ENCODE measurements around the gene SLC17A6. TPM values are rescaled to one million over a fixed set of nuclear protein-coding genes. Genes with fewer than 3 reads are reported as not detected.

SLC17A6 gene
- total RNA-seq, 1 experiment from 2014 or later: not detected

- Histone ChIP-seq H3K36me3 (ENCODE audit: control insufficient read depth in 1 of 2, insufficient read depth in 2 of 2, low read length in 2 of 2) (no peaks in the 10 kb centered on the region), H3K9ac (ENCODE audit: low read length) (no peak overlapping the region), H3K4me2 (ENCODE audit: low read length) (no peak overlapping the region), H3K4me1 (ENCODE audit: control insufficient read depth in 1 of 2, insufficient read depth in 2 of 2, low read length in 2 of 2) (no peaks in the 10 kb centered on the region), H3K27me3 (ENCODE audit: insufficient read depth, low read length) (no peaks in the 10 kb centered on the region), H3K9me3 (ENCODE audit: control insufficient read depth in 1 of 2, insufficient read depth in 1 of 2, low read depth in 1 of 2, low read length in 2 of 2) (no peaks in the 10 kb centered on the region), H3K4me3 (replicated peaks in 1 of 2; ENCODE audit: low read depth in 1 of 2, low read length in 2 of 2) (no peak overlapping the region), H2AFZ (ENCODE audit: low read depth, low read length, poor library complexity, severe bottlenecking) (no peak overlapping the region), H3K9me2 (ENCODE audit: insufficient read depth) (no peaks in the 10 kb centered on the region), H4K20me1 (ENCODE audit: insufficient read depth) (no peaks in the 10 kb centered on the region), H3K79me2 (ENCODE audit: insufficient read depth, low read length) (no peaks in the 10 kb centered on the region), H3K27ac (ENCODE audit: low read depth, low read length) (no peak overlapping the region)
- ATAC-seq (no peak), DNase-seq (ENCODE audit: low read depth, low spot score) (no peak)
- intact Hi-C loops (cut with micrococcal nuclease): no loop called here
- TF ChIP-seq ATF3 (IDR thresholded peaks at IDR 0.05): no peak
- no peak for TF ChIP-seq EGR1 (IDR thresholded peaks at IDR 0.05; ENCODE audit: low read depth)
- no peak for TF ChIP-seq SRF (IDR thresholded peaks at IDR 0.05; ENCODE audit: low read depth)
- no peak for TF ChIP-seq REST (IDR thresholded peaks at IDR 0.05; ENCODE audit: low read depth)
- ChIA-PET POLR2A (no interaction called here), CTCF (no interaction called here), RAD21 (ENCODE audit: low non-redundant PET in 1 of 2, low total read pairs in 2 of 2, uncharacterized antibody in 2 of 2, unreplicated experiment in 2 of 2) (no interaction called here)
- no TSS peak for BruUV-seq (replicated peaks)
Observed at GRCh38 chr11:22371160-22371559, 33.0 kb downstream of the SLC17A6 start.

GRCh38 chr11:22387126-22387525 is 48.9 kb downstream of the SLC17A6 start:
- no TSS peak for BruUV-seq (replicated peaks)
- POLR2A ChIA-PET: no interaction called here

More at GRCh38 chr11:22387126-22387525, 48.9 kb downstream of the SLC17A6 start:
- no peak overlapping the region for H2AFZ ChIP-seq (ENCODE audit: low read depth, low read length, poor library complexity, severe bottlenecking)
- H3K4me3 ChIP-seq (replicated peaks in 1 of 2; ENCODE audit: low read depth in 1 of 2, low read length in 2 of 2): no peak overlapping the region
- H3K9me2 ChIP-seq (ENCODE audit: insufficient read depth): no peaks in the 10 kb centered on the region
- no peak overlapping the region for H3K27ac ChIP-seq (ENCODE audit: low read depth, low read length)
- H3K9ac ChIP-seq (ENCODE audit: low read length): no peak overlapping the region
- ChIA-PET CTCF (no interaction called here), RAD21 (ENCODE audit: low non-redundant PET in 1 of 2, low total read pairs in 2 of 2, uncharacterized antibody in 2 of 2, unreplicated experiment in 2 of 2) (no interaction called here)
- H3K27me3 ChIP-seq (ENCODE audit: insufficient read depth, low read length): no peaks in the 10 kb centered on the region
- TF ChIP-seq RAD21 (IDR thresholded peaks at IDR 0.05; ENCODE audit: low read depth) (no peak), POLR2A (IDR thresholded peaks at IDR 0.05; ENCODE audit: borderline replicate concordance, extremely low read depth, insufficient read depth, insufficient read length) (no peak), JUND (IDR thresholded peaks at IDR 0.05) (no peak), ELF1 (IDR thresholded peaks at IDR 0.05; ENCODE audit: borderline replicate concordance, low read depth) (no peak), ZFX (IDR thresholded peaks at IDR 0.05) (no peak), EZH2phosphoT487 (IDR thresholded peaks at IDR 0.05; ENCODE audit: borderline replicate concordance) (no peak), SIN3A (IDR thresholded peaks at IDR 0.05; ENCODE audit: low read depth) (no peak), SP1 (IDR thresholded peaks at IDR 0.05; ENCODE audit: low read depth) (no peak), EGR1 (IDR thresholded peaks at IDR 0.05; ENCODE audit: low read depth) (no peak), YY1 (IDR thresholded peaks at IDR 0.05; ENCODE audit: extremely low read depth, insufficient replicate concordance, low read depth, low read length) (no peak), SRF (IDR thresholded peaks at IDR 0.05; ENCODE audit: low read depth) (no peak), ATF3 (IDR thresholded peaks at IDR 0.05) (no peak), FOSL1 (IDR thresholded peaks at IDR 0.05; ENCODE audit: low read depth) (no peak), POLR2AphosphoS5 (IDR thresholded peaks at IDR 0.05; ENCODE audit: low read depth, low read length) (no peak)
- H3K9me3 ChIP-seq (ENCODE audit: control insufficient read depth in 1 of 2, insufficient read depth in 1 of 2, low read depth in 1 of 2, low read length in 2 of 2): no peaks in the 10 kb centered on the region
- no peaks in the 10 kb centered on the region for H3K36me3 ChIP-seq (ENCODE audit: control insufficient read depth in 1 of 2, insufficient read depth in 2 of 2, low read length in 2 of 2)
- ATAC-seq (no peak), DNase-seq (ENCODE audit: low read depth, low spot score) (no peak)
- no peak overlapping the region for H3K4me2 ChIP-seq (ENCODE audit: low read length)
- no peaks in the 10 kb centered on the region for H4K20me1 ChIP-seq (ENCODE audit: insufficient read depth)
- H3K4me1 ChIP-seq (ENCODE audit: control insufficient read depth in 1 of 2, insufficient read depth in 2 of 2, low read length in 2 of 2): no peaks in the 10 kb centered on the region
- intact Hi-C loops (cut with micrococcal nuclease): no loop called here
- H3K79me2 ChIP-seq (ENCODE audit: insufficient read depth, low read length): no peaks in the 10 kb centered on the region

Measured in HCT116 (cell line).